ENCODE data around the gene PPM1B. TPM values are rescaled to one million over a fixed set of nuclear protein-coding genes. Genes with fewer than 3 reads are reported as not detected.

The PPM1B gene
- total RNA-seq, 3 donors from 2014 or later: 37.7 to 95.9 (median 59.7) TPM

DNA sequence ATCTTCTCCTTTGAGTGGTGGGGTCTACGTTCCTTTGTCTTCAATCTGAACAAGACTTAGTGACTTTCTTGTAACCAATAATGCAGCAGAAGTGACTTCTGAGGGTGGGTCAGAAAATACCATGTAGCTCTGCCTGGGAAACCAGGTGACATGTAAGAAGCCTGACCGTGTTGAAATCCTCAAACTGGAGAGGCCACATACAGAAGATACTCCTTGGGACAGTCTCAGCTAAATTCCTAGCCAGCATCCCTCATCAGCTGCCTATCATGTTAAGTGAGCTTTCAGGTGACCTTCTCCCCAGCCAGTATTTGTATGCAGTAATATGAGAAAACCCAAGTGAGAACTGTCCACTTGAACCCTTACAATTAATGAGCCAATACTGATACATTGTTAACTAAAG is 27.0 kb downstream of the PPM1B start:
- Histone ChIP-seq H3K27me3 (no peaks in the 10 kb centered on the region), H3K4me1 (peaks cover 0 to 5% of the 10 kb centered on the region in 2 donors), H3K4me3 (no peak overlapping the region), H3K27ac (no peak overlapping the region), H3K36me3 (no peaks in the 10 kb centered on the region), H3K9me3 (no peaks in the 10 kb centered on the region)
- TF ChIP-seq POLR2A (IDR thresholded peaks at IDR 0.05) (no peak), POLR2AphosphoS5 (IDR thresholded peaks at IDR 0.05) (no peak)
- TF ChIP-seq, protein P1, sequence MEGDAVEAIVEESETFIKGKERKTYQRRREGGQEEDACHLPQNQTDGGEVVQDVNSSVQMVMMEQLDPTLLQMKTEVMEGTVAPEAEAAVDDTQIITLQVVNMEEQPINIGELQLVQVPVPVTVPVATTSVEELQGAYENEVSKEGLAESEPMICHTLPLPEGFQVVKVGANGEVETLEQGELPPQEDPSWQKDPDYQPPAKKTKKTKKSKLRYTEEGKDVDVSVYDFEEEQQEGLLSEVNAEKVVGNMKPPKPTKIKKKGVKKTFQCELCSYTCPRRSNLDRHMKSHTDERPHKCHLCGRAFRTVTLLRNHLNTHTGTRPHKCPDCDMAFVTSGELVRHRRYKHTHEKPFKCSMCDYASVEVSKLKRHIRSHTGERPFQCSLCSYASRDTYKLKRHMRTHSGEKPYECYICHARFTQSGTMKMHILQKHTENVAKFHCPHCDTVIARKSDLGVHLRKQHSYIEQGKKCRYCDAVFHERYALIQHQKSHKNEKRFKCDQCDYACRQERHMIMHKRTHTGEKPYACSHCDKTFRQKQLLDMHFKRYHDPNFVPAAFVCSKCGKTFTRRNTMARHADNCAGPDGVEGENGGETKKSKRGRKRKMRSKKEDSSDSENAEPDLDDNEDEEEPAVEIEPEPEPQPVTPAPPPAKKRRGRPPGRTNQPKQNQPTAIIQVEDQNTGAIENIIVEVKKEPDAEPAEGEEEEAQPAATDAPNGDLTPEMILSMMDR (IDR thresholded peaks at IDR 0.05): no peak
- intact Hi-C loops (cut with DNase I; ENCODE audit: low total_unique reads): no loop called here
- DNase-seq (ENCODE audit: low spot score in 2 of 2): no peak

DNA sequence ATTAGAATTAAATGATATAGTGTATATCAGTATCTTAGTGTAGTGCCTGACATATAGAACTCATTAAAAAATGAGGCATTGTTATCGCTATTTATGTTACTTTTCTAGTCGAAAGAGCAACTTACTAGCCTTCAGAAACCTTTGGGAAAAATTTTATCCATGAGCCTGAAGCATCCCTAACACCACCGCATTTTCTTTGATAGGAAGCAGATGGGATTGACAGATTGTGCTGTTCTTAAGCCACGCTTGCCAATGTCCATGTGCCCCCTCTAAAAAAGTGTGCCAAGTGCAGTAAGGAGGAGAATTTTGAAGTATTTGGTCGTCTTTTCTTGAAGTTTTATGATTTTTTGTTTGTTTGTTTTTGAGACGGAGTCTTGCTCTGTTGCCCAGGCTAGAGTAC is 29.1 kb downstream of the PPM1B start:
- Histone ChIP-seq H3K27ac (no peak overlapping the region), H3K9me3 (no peaks in the 10 kb centered on the region), H3K4me1 (peaks cover 0 to under 1% of the 10 kb centered on the region in 2 donors), H3K27me3 (no peaks in the 10 kb centered on the region), H3K4me3 (no peak overlapping the region), H3K36me3 (no peaks in the 10 kb centered on the region)
- DNase-seq (ENCODE audit: low spot score in 2 of 2): no peak
- TF ChIP-seq POLR2AphosphoS5 (IDR thresholded peaks at IDR 0.05) (no peak), POLR2A (IDR thresholded peaks at IDR 0.05) (no peak)
- TF ChIP-seq, protein P1 (IDR thresholded peaks at IDR 0.05): no peak
- intact Hi-C loops (cut with DNase I; ENCODE audit: low total_unique reads): no loop called here

DNA sequence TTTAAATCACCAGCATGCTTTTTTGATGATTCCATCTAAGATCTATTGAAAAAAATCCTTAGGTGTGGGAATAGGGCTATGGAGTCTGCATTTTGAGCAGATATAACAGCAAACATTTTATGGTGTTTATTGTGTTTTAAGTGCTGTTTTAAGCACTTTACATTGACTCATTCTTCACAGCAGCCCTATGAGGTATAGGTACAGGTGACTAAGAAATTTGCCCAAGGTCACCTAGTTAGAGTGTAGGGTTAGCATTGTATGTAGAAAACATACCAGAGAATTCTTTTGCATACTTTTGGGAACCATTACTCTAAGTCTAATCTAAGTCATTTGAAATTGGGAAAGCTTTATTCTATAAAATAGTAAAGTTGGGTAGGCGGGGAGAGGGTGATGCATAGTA is 31.3 kb downstream of the PPM1B start:
- Histone ChIP-seq H3K27ac (no peak overlapping the region), H3K4me1 (no peaks in the 10 kb centered on the region), H3K9me3 (no peaks in the 10 kb centered on the region), H3K4me3 (no peak overlapping the region), H3K36me3 (no peaks in the 10 kb centered on the region), H3K27me3 (no peaks in the 10 kb centered on the region)
- DNase-seq (ENCODE audit: low spot score in 2 of 2): no peak
- intact Hi-C loops (cut with DNase I; ENCODE audit: low total_unique reads): no loop called here
- TF ChIP-seq, protein P1 (IDR thresholded peaks at IDR 0.05): no peak
- no peak for TF ChIP-seq POLR2AphosphoS5 (IDR thresholded peaks at IDR 0.05)
- no peak for TF ChIP-seq POLR2A (IDR thresholded peaks at IDR 0.05)

DNA sequence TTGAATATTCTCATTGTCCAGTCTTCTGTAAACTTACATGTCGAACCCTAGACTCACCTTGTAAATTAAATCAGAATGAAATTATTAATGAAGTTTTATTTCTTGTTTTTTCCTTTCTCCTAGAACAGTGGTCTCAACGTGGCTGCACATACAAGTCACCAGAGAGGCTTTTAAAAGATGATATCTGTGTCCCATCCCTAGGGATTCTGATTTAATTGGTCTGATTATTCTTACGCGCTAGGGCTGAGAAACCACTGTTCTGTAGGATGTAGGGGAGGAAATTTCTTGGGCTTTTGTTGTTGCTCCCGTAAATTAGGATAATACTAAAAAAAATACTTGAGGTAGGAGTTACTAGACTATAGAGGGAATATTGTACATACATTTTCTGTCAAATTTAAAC is 32.1 kb downstream of the PPM1B start:
- DNase-seq (ENCODE audit: low spot score in 2 of 2): no peak
- Histone ChIP-seq H3K36me3 (no peaks in the 10 kb centered on the region), H3K4me1 (no peaks in the 10 kb centered on the region), H3K4me3 (no peak overlapping the region), H3K27ac (no peak overlapping the region), H3K9me3 (no peaks in the 10 kb centered on the region), H3K27me3 (no peaks in the 10 kb centered on the region)
- intact Hi-C loops (cut with DNase I; ENCODE audit: low total_unique reads): no loop called here
- TF ChIP-seq POLR2AphosphoS5 (IDR thresholded peaks at IDR 0.05): no peak

DNA sequence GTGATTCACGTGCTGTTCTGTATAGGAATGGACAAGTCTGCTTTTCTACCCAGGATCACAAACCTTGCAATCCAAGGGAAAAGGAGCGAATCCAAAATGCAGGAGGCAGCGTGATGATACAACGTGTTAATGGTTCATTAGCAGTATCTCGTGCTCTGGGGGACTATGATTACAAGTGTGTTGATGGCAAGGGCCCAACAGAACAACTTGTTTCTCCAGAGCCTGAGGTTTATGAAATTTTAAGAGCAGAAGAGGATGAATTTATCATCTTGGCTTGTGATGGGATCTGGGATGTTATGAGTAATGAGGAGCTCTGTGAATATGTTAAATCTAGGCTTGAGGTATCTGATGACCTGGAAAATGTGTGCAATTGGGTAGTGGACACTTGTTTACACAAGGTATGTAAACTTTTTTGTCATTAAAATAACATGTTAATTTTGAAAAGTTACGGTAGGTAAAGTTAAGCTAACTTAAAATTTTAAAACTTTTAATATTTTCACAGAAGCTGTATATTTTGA is 33.0 kb downstream of the PPM1B start:
- H3K27ac ChIP-seq: no peak overlapping the region
- H3K9me3 ChIP-seq: no peaks in the 10 kb centered on the region
- TF ChIP-seq POLR2A (IDR thresholded peaks at IDR 0.05): no peak
- TF ChIP-seq POLR2AphosphoS5 (IDR thresholded peaks at IDR 0.05): no peak
- TF ChIP-seq, protein P1 (IDR thresholded peaks at IDR 0.05): no peak
- H3K27me3 ChIP-seq: no peaks in the 10 kb centered on the region
- no peak overlapping the region for H3K4me3 ChIP-seq
- intact Hi-C loops (cut with DNase I; ENCODE audit: low total_unique reads): no loop called here
- H3K36me3 ChIP-seq: no peaks in the 10 kb centered on the region
- no peaks in the 10 kb centered on the region for H3K4me1 ChIP-seq
- no peak for DNase-seq (ENCODE audit: low spot score in 2 of 2)

DNA sequence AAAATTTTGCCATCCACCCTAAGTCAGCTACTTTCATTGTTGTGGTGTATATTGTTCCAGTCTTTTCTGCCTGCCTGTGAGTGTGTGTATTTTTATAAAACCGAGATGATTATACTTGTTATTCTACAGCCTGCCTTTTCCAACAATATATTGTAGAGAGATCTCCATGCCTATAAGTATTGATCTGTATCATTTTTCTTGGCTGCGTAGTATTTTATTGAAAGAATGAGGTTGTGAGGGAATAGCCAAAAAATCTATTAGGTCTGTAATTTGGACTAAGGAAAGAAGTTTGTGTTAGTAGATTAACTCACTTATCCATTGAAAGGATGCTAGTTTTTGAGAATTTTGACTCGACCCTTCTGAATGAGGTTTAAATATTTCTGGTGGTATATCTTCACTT is 34.9 kb downstream of the PPM1B start:
- Histone ChIP-seq H3K36me3 (no peaks in the 10 kb centered on the region), H3K27me3 (no peaks in the 10 kb centered on the region), H3K9me3 (no peaks in the 10 kb centered on the region), H3K4me1 (no peaks in the 10 kb centered on the region), H3K4me3 (no peak overlapping the region), H3K27ac (no peak overlapping the region)
- TF ChIP-seq POLR2A (IDR thresholded peaks at IDR 0.05) (no peak), POLR2AphosphoS5 (IDR thresholded peaks at IDR 0.05) (no peak)
- TF ChIP-seq, protein P1 (IDR thresholded peaks at IDR 0.05): no peak
- intact Hi-C loops (cut with DNase I; ENCODE audit: low total_unique reads): no loop called here
- DNase-seq (ENCODE audit: low spot score in 2 of 2): no peak
